T47D (cell line): ENCODE measurements around the gene MOXD1.

Experiments
- DNase-seq, 2 experiments: peaks; one replicate each; pipeline versions ENCODE4 v3.0.0 to v3.0.0-alpha.2; 2011 to 2012; ENCODE audit warnings: low read depth in 1 of 2, low spot score in 1 of 2
- JUND ChIP-seq: IDR thresholded peaks from 2 replicates; pipeline ENCODE4 v1.6.1; 2012; ENCODE audit warnings: low read depth
- in situ Hi-C: cut with HindIII; loops from 2 replicates; pipeline ENCODE4 v1.10.0; 2016; ENCODE audit warnings: low sequenced_read_pairs, low pct_unique_long_range_greater_than_20kb

Gene MOXD1

DNA sequence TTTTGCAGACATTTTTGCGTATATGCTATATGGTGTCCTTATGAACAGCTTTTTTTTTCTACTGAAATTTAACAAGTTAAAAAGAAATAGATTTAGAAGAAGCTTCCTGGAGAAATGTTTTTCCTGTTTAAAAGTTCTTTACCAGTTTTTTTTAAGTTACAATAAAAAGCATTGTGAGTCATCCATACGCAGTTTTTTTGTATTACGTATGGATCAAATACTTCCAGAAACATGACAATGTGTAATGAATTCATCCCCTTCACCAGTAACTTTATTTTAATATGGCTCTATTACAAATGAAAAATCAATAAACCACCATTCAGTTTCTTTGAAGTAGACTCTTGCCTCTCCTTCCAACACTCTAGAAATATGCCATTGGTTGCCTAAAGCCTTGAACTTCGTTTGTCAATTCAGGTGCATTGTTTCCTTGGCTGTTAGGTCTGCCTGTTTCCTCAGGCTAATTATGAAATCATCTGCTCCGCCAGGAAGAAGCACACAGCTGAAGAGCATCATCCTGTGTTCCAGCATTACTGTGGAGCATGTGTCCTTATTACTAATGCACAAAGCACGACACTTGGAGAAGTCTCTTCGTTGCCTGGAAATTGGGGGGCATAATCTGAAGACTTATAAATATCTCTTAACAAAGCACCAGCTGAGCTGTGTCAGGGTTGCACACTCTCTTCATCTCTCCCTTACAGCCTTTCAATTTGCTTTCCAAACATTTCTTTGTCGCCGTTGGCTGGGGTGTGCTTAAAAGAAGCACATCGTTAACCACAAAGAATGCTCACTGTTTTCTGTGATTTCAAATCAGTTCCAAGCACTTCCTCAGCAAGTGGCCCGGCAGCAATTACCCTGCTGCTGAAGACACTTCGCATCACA lies 9.6 kb downstream of the MOXD1 start:
- peak in 1 of 2 experiments; percentile 13 for DNase-seq
- TF ChIP-seq JUND: no peak
- in situ Hi-C loops: no loop called here

GRCh38 chr6:132390451-132390850 lies 10.8 kb downstream of the MOXD1 start:
- DNase-seq: no peak
- TF ChIP-seq JUND: no peak

DNA sequence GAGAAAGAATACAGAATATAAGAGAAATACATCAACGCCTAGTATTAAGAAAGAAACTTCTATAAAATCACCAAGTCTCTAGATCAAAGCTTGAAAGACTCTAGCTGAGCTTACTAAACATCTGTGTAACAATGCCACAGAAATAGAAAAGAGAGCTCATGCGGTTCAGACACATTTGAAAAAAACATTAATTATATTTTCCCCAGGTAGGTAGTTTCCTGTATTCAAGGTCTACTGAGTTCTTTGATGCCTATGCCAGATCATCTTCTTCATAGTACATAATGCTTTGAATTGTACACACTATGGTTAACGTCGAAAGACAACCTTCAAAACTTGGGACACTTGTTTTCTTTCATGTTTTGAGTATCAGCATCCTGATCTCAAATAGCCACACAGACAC lies 11.3 kb downstream of the MOXD1 start:
- in situ Hi-C loops: no loop called here
- no peak for DNase-seq
- TF ChIP-seq JUND: no peak

More at GRCh38 chr6:132390451-132390850, 10.8 kb downstream of the MOXD1 start:
- in situ Hi-C loops: no loop called here

DNA sequence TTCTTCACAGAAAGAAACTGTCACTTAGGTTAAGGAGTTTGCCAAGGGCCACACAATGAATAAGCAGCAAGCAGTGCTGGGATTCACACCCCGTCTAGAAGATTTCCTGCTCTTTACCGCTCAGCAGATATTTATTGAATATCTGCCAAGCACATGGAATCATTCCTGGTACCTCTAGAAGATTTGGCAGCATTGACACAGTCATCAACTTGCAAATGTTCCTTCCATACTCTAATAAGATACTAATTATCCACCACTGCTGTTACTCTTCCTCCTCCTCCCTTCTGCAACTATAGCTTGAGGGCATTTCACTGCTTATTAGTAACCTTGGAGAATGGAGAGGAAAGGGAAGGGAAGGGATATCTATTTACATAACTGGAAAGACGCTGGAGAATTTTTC lies 13.0 kb downstream of the MOXD1 start:
- no peak for TF ChIP-seq JUND
- in situ Hi-C loops: no loop called here
- no peak for DNase-seq

DNA sequence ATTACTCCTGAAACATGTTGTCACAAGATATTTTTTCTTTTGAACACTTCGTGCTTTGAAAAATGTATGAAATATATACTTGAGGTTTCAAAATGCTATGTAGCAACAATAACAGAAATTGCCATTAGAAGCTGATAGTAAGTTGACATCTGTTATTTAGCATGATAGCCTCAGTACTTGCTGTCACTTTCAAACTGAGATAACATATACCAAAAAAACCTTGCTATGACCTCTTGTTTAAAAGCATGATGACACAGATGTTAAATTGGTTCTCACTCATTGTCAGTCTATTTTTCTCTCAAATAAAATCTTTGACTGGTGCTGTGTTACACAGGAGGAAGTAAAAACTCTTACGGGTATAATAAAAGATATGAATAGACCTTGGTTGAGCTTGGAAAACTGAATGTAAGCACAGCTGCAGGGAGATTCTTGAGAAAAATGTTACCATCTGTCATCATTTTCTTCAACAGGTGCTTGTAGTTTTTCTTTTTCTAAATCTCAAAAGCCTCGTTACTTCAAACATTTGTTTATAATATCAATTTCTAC lies 18.6 kb downstream of the MOXD1 start:
- TF ChIP-seq JUND: no peak
- in situ Hi-C loops: no loop called here
- DNase-seq: no peak

DNA sequence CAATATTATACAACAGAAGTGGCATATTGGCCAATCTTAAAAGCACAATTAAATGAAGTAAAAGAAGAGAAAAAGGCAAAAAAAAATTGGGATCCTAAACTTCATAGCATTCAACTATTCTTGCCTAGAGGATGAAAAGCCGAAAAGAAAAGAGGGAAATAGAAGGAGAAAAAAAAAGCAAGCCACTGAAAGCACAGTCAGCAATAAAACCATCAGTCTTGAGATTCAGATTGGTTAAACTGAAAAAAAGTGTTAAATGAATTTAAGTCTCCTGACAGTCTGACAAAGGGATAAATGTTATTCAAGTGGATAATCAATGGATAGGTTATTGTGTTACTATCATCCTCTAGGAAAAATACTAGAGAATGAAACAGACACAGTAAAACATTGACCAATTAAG lies 19.9 kb downstream of the MOXD1 start:
- in situ Hi-C loops: no loop called here
- DNase-seq: no peak
- no peak for TF ChIP-seq JUND

DNA sequence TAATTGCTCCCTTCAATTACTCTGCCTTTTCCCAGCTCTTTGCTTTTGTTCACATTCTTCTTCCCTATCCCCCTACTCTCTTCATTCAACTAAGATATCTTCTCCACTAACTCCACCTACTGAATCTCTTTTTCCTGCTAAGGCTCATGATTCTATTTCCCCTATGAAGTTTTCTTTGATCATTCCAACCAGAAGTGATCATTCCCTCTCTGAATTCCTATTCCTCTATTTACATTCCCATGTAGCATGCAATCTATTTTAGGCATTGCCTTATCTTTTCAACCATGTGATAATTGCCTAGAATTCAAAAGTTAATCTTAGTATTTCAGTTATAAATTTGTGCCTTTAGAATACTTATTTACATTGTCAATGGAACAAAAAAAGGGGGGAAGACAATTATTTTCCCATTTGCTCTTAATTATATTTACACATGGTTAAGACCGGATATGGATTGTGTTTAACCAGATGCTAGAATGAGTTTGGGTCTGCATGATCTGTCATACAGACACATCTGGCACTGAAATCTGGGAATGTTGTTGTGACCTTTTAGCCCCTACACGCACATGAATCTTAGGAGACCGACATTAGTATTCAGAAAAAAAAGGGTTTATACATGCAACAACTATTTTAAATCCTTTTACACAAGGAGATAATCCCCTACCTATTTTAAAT lies 20.8 kb downstream of the MOXD1 start:
- no peak for DNase-seq
- TF ChIP-seq JUND: no peak
- in situ Hi-C loops: no loop called here

GRCh38 chr6:132369526-132369925 lies 31.7 kb downstream of the MOXD1 start:
- no peak for DNase-seq
- in situ Hi-C loops: no loop called here
- TF ChIP-seq JUND: no peak

GRCh38 chr6:132368916-132369481 lies 32.3 kb downstream of the MOXD1 start:
- no peak for TF ChIP-seq JUND
- in situ Hi-C loops: no loop called here
- DNase-seq: no peak

DNA sequence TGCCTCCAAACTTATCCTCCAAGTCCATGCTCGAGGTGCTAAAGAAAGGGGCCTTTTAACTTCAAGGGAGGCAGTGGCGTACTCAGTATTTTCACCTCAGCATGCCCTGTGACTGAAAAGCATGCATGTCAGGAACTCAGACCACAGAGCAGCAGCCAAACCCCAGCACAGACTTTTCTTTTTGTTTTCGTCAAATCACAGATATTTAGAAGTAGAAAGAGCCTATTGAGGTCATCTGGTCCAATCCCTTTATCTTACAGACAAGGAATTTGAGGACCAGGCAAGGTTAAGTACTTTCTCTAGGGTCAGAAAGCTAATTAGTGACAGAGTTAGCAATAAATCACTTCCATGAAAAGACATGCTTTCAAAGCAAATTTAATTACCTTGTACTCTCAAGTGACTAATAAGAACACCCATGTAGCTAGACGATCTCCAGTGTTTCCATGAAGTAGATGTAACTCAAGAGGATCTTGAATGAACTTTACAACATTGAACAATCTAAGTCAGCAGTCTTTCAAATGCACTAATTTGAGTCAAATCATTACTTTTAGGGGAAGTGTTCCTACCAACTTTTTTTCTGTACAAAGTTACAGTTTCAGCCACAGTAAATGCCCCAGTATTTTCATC lies 35.9 kb downstream of the MOXD1 start:
- in situ Hi-C loops: no loop called here
- DNase-seq: no peak
- no peak for TF ChIP-seq JUND

DNA sequence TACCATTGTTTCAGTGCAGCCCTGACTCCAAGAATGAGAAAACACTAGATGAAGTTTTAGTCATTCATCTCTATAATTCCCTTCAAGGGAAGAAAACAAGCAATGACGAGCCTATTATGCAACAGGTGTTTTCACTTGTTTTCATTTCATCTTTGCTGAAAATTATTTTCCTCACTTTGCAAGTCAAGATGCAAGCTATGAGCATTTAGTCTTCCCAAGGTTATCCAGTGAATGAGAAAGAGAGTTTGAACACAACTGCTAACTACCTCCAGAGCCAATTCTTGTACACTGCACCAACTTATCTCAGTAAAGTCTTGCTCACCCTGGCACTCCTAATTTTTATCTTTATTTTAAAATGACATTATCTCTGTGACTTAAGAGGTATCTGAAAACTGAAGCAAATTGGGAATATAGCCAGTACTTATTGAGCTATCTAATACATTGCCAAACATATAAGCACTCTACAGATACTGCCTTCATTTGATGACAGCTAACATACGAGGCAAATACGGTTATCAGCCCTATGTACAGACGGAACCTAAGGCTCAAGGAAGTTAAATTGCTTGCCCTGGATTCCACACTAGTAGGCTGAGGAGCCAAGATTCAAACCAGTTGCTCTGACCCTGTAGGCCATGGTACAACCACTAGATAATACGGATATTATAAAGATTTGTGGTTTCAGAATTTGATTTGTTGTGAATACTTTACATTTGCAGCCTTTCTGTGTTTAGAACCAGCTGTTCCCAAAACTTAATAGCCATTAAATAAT lies 36.8 kb downstream of the MOXD1 start:
- DNase-seq: no peak
- in situ Hi-C loops: no loop called here
- no peak for TF ChIP-seq JUND
